ENCODE measurements around the gene MRPL12. TPM values are rescaled to one million over a fixed set of nuclear protein-coding genes. Genes with fewer than 3 reads are reported as not detected.

Gene MRPL12
- total and polyA plus RNA-seq, 8 donors, result 18.1 to 98.7 (median 27.4) TPM

DNA sequence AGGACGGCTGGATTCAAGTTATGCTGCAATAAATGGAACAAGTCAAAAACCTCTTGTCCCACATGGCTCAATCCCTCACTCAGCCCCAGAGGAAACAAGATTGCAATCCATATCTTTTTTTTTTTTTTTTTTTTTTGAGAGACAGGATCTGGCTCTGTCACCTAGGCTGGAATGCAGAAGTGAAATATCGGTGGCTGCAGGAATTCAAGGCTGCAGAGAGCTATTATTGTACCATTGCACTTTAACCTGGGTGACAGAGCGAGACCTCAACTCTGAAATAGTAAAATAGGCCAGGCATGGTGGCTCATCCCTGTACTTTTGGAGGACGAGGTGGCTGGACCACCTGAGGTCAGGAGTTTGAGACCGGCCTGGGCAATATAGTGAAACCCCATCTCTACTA, 44.1 kb upstream of the MRPL12 start:
- Histone ChIP-seq H3K9me3 (no peaks in the 10 kb centered on the region), H3K27ac (peak overlapping the region; percentile 73 to 91 (median 82)), H3K4me3 (no peak overlapping the region), H3K4me1 (peaks cover 13 to 18% (median 13%) of the 10 kb centered on the region in 3 donors), H3K36me3 (no peaks in the 10 kb centered on the region), H3K27me3 (no peaks in the 10 kb centered on the region)
- ATAC-seq, result peak; percentile 50 to 80 (median 74)
- no peak for FAIRE-seq
- TF ChIP-seq, protein P1, sequence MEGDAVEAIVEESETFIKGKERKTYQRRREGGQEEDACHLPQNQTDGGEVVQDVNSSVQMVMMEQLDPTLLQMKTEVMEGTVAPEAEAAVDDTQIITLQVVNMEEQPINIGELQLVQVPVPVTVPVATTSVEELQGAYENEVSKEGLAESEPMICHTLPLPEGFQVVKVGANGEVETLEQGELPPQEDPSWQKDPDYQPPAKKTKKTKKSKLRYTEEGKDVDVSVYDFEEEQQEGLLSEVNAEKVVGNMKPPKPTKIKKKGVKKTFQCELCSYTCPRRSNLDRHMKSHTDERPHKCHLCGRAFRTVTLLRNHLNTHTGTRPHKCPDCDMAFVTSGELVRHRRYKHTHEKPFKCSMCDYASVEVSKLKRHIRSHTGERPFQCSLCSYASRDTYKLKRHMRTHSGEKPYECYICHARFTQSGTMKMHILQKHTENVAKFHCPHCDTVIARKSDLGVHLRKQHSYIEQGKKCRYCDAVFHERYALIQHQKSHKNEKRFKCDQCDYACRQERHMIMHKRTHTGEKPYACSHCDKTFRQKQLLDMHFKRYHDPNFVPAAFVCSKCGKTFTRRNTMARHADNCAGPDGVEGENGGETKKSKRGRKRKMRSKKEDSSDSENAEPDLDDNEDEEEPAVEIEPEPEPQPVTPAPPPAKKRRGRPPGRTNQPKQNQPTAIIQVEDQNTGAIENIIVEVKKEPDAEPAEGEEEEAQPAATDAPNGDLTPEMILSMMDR (IDR thresholded peaks at IDR 0.05), result no peak
- DNase-seq, result no peak
- WGBS, 2 donors, result 51 to 53% methylated on average over 5 of the region's 5 CpGs
- intact Hi-C loops (cut with DNase I), result no loop called here

DNA sequence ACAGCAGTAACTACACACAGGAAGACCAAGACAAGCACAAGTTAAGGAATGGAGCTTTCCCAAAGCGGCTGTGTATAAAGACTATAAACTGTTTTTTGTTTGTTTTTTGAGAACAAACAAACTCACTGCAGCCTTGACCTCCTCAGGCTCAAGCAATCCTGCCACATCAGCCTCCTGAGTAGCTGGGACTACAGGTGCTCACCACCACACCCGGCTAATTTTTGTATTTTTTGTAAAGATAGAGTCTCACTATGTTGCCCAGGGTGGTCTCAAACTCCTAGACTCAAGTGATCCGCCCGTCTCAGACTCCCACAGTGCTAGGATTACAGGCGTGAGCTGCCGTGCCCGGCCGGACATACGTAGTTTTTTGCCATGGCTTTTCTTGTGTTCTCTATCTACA, 42.7 kb upstream of the MRPL12 start:
- WGBS, 2 donors, result 90 to 95% methylated on average over 9 of the region's 9 CpGs
- intact Hi-C loops (cut with DNase I), result no loop called here
- FAIRE-seq (no peak), DNase-seq (no peak), ATAC-seq (no peak)
- peak overlapping the region; percentile 73 to 91 (median 82) for H3K27ac ChIP-seq
- no peaks in the 10 kb centered on the region for H3K36me3 ChIP-seq
- peaks cover 13 to 23% (median 16%) of the 10 kb centered on the region in 3 donors for H3K4me1 ChIP-seq
- no peaks in the 10 kb centered on the region for H3K27me3 ChIP-seq
- H3K9me3 ChIP-seq, result no peaks in the 10 kb centered on the region
- H3K4me3 ChIP-seq, result no peak overlapping the region
- TF ChIP-seq, protein P1 (IDR thresholded peaks at IDR 0.05), result no peak

DNA sequence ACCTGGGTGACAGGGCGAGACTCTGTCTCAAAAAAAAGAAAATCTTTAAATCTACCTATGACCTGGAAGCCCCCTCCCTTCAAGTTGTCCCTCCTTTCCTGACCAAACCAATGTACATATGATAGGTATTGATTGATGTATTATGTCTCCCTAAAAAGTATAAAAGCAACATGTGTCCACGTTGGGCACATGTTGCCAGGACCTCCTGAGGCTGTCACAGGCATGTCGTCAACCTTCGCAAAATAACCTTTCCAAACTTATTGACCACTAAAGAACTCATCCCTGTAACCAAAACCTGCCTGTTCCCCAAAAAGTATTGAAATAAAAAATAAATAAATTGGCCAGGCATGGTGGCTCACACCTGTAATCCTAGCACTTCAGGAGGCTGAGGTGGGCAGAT, 41.2 kb upstream of the MRPL12 start:
- intact Hi-C loops (cut with DNase I), result no loop called here
- no peak for DNase-seq
- H3K27me3 ChIP-seq, result no peaks in the 10 kb centered on the region
- H3K4me1 ChIP-seq, result peaks cover 13 to 26% (median 19%) of the 10 kb centered on the region in 3 donors
- WGBS, 2 donors, result 90 to 93% methylated on average over 4 of the region's 4 CpGs
- H3K36me3 ChIP-seq, result no peaks in the 10 kb centered on the region
- H3K27ac ChIP-seq, result no peak overlapping the region
- TF ChIP-seq, protein P1 (IDR thresholded peaks at IDR 0.05), result no peak
- no peak overlapping the region for H3K4me3 ChIP-seq
- no peak for ATAC-seq
- no peak for FAIRE-seq
- H3K9me3 ChIP-seq, result no peaks in the 10 kb centered on the region

DNA sequence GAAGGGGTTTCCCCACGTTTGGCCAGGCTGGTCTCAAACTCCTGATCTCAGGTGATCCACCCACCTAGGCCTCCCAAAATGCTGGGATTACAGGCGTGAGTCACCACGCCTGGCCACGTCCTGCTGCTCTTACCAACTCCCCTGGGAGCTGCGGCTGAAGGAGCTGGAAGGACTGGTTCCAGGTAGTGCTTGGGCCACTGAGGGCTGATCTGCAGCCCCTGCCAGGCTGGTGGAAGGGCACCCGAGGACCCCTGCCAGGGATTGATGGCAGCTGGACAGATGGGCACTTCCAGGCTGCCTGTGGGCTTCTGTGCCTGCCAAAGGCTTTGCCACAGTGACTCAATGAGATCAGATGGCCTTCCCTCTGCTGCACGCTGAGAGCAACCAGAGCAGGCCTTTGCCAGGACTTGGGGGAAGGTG, 39.1 kb upstream of the MRPL12 start:
- FAIRE-seq, result no peak
- Histone ChIP-seq H3K4me1 (peaks cover 13 to 28% (median 15%) of the 10 kb centered on the region in 3 donors), H3K27ac (no peak overlapping the region), H3K4me3 (no peak overlapping the region), H3K27me3 (no peaks in the 10 kb centered on the region), H3K36me3 (no peaks in the 10 kb centered on the region), H3K9me3 (no peaks in the 10 kb centered on the region)
- intact Hi-C loops (cut with DNase I), result no loop called here
- DNase-seq, result no peak
- no peak for ATAC-seq
- TF ChIP-seq, protein P1 (IDR thresholded peaks at IDR 0.05), result no peak
- WGBS, 2 donors, result 73 to 94% methylated on average over 7 of the region's 7 CpGs

DNA sequence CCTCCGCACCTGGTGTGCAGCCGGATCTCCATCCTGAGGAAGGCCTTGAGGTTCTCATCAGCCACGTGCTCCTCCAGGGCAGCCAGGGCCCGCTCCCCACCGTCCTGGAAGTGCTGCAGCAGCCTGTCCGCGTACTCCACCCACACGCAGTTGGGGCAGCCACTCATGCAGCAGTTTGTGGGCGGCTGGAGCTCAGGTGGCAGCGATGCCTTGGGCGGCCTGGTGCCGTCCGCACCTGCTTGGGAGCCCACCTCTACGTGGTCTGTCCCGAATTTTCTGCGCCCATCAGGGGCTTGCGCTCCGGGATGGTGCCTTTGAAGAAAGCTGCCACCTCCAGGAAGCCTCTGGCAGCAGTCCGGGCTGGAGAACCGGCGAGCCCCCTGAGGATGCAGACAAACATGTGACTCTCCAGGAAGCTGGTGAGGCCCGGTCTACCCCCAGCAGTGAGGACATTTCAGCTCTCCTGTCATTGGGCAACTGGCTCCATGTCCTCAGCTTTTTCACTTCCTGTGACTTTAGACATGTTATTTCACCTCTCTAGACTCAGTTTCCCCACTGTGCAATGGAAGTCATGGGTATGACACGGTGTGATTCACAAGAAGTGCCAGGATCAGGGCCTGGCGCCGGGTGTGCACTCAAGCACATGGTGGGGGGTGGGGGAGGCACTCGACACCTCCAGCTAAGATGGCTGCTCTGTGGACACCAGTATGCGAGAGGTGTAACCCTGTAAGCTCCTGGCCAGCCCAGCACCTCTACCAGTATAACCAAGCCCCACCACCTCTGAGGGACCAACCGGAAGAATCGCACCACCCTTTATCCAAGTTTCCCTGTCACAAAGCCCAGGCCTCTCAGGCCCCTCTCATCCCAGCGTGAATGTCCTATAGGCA, 37.7 kb upstream of the MRPL12 start:
- WGBS, 2 donors, result 62 to 63% methylated on average over 30 of the region's 30 CpGs
- Histone ChIP-seq H3K9me3 (no peaks in the 10 kb centered on the region), H3K27ac (peak overlapping the region in 3 of 4 donors; percentile 33 to 63 (median 62)), H3K36me3 (no peaks in the 10 kb centered on the region), H3K27me3 (no peaks in the 10 kb centered on the region), H3K4me3 (peak overlapping the region; percentile 80 to 99 (median 98)), H3K4me1 (peaks cover 0 to 18% (median 6%) of the 10 kb centered on the region in 3 donors)
- TF ChIP-seq, protein P1 (IDR thresholded peaks at IDR 0.05), result no peak
- intact Hi-C loops (cut with DNase I), result no loop called here
- no peak for FAIRE-seq
- peak in 1 of 6 donors; percentile 39 for DNase-seq
- peak; percentile 3 to 33 (median 6) for ATAC-seq

Measured in pancreas (tissue), 10 donors.